Measurements from ENCODE around the gene WDSUB1.

The WDSUB1 gene

DNA sequence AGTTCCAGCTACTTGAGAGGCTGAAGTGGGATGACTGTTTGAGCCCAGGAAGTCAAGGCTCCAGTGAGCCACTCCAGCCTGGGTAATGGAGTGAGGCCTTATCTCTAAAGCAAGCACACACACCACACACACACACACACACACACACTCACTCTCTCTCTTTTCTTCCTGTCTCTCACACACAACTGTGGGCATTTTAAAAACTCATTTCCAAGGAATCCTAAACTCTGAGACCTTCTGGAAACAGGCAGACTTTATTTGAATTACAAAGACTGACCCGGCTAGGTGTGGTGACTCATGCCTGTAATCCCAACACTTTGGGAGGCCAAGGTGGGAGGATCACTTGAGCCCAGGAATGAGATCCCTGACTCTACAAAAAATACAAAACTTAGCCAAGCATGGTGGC lies 21.3 kb downstream of the WDSUB1 start:
- DNase-seq, result no peak

DNA sequence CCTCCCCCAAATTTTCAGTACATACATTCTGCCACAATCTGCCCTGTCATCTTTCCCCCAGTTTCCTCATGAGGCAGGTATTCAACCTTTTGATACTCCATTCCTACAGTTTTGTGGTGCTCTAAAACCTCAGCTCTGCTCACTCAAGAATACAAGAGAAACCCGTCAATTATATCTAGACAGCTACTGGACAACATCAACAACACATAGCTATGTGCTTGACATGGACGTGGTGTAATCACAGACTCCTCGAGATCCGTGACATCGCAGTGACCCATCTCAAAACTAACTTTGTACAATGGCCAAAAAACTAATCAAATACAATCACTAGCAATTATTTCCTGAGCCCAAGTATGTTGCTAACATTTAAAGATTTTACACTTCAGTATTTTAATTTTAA lies 23.6 kb downstream of the WDSUB1 start:
- no peak for DNase-seq

DNA sequence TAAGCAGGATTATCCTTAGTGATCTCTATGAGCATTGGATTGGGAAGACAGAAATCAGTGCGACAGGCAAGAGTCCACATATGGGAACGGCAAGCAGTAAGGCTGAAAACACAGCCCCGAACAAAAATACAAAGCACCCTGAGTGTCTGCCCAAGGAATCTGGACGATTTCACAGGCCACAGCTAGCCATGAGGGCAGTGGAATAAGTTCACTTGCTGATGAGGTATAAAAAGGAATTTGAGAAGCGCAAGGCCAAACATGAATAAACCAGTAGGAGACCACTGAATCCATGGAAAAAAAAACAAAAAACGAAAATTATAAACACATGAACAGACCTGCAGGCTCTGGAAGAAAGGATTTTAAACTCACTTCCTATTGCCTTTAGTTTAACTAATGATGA lies 24.3 kb downstream of the WDSUB1 start:
- no peak for DNase-seq

DNA sequence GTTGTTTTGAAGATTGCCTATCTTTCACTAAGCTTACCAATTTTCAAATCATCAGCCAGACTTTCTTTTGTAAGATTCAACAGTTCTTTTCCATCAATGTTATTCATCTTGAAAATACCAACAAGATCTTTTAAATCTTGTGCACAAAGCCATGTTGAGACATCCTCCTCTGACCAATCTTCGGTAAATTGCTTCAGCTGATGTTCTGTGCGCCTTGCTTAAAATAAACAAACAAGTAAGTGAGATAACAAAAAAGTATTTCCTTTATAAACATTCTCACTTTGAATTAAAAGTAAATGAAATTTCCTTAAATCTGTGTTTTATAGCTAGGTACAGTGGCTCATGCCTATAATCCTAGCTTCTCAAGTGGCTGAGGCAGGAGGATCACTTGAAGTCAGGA lies 30.3 kb downstream of the WDSUB1 start:
- DNase-seq, result no peak

DNA sequence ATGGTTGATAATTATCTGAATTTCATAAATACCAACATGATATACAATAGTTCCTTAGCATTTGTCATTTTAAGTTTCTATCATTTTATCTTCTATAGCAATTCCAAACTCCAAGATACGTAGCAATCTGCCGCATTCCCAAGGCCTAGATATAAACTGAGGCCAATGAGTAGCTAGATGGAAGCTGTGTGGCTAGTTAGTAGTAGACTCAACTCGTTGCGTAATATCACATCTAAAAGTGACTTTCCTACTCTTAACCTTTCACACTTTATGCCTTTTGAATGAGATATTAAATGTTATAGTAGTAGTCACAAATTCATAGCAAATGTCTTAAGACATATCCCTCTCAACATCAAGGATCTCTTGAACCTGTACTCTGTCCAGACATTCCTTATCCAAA lies 33.6 kb downstream of the WDSUB1 start:
- DNase-seq, result no peak

DNA sequence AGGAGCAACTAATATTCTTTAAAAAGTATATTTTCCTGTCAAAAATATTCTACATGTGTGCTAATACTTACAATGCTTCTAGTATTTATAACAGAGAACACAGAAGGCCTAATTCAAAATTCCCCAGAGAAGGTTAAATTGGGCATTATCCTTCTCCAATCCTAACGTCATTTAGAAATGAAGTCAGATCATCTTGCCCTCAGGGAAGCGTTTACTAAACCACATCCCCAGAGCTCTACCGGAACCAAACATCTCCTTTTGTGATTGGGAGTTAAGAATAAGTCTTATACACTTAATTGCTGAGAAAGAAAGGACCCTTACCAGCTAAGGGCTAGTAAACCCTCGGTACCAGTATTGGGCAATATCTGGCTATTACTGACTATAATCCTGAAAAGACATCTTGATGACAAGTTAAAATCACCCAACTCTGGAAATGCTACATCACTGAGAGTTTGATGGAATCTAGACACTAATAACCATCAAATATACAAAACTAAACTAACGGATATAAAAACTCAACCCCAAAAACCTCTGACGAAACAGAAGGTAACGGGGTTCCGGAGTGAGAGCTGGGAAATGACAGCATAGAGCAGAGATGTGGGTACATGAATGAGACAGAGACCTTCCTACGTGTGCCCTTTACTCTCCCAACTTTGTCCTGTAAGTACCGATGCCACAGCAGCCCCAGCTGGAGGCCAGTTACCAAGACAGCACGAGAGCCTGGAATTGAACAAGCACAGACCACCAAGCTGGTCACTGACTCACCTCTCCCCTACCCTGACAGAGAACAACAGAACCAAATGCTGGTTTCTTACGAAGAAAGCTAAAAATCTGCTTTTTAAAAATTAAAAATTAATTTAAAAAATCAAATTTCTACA lies 35.0 kb downstream of the WDSUB1 start:
- no peak for DNase-seq

DNA sequence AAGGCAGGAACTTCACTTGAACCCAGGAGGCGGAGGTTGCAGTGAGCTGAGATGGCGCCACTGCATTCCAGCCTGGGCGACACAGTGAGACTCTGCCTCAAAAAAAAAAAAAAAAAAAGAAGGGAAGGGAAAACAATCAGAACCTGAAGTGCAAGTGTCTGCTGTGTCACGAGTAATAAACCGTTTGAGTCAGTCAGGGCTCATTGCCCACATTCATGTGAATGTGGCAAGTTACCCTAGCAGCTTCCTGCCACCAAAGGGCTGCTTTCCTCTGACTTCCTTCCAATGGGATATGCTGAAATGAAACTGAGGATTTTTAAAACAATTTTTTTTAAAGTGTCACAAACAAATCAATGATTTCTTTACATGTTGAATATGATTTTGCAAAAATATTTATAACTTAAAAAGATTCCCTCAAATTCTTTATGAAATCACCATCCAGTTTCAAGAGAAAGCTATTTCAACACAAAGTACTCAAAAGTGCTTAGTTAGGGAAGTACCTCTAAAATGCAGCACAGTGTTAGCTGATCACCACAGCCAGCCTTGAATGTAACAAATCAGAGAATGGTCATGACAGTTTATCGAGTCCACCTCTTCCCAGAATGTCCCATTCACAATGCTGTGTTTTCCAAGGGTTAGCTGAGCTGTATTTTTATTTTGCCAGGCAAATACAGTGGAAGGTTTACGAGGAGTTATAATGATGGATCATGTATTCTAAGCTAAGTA lies 36.4 kb downstream of the WDSUB1 start:
- DNase-seq, result no peak

DNA sequence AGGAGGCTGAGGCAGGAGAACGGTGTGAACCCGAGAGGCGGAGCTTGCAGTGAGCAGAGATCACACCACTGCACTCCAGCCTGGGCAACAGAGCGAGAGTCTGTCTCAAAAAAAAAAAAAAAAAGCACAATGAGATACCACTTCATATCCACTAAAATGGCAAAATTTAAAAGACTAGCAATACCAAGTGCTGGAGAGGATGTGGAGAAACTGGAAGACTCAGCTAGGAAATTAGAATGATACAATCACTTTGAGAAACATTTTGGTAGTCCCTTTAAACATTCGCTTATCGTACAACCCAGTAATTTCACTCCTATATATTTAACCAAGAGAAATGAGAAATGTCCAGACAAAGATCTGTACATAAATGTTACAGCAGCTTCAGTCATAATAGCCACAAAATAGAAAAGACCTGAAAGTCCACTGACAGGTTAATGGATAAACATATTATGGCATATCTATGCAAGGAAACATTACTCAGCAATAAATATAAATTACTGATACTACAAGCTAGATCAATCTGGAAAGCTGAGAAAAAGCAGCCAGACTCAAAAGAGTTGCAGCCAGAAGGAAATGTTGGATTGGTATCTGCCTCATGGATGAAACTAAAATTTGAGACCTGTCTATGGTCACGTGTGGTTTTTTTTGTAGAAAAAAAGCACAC lies 40.0 kb downstream of the WDSUB1 start:
- DNase-seq, result no peak

DNA sequence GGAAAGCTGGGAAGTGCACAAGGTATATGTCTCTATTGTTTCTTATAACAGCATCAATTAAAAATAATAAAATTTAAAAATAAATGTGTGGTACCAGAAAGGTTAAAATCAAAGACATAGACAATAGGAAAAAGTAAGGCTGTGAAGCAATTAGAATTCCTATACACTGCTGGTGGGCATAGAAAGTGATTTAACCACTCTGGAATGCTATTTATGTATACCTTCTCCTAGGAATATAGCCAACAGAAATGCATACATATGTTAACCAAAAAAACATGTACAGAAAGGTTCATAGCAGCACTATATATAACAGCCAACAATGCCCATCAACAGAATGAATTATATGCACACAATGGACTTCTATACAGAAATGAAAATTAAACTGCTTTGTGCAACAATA lies 43.0 kb downstream of the WDSUB1 start:
- no peak for DNase-seq

DNA sequence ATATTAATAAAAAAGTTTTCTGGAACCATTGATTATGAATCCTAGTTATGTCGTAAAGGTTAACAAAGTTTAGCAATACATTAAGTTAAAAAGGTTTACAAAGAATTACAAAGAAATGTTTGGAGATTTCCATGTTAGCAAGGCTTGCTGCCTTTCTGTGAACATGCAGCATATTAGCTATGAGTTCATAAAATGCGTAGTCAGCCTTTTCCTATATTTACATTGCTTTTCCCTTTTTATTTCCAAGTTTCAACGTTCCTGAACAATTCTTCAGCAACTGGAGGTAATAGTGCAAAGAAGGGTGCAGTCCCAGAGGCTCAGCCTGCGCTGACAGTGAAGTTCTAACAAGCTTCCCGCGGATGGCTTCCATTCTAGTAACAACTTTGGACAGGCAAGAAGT lies 51.6 kb downstream of the WDSUB1 start:
- DNase-seq, result no peak

DNA sequence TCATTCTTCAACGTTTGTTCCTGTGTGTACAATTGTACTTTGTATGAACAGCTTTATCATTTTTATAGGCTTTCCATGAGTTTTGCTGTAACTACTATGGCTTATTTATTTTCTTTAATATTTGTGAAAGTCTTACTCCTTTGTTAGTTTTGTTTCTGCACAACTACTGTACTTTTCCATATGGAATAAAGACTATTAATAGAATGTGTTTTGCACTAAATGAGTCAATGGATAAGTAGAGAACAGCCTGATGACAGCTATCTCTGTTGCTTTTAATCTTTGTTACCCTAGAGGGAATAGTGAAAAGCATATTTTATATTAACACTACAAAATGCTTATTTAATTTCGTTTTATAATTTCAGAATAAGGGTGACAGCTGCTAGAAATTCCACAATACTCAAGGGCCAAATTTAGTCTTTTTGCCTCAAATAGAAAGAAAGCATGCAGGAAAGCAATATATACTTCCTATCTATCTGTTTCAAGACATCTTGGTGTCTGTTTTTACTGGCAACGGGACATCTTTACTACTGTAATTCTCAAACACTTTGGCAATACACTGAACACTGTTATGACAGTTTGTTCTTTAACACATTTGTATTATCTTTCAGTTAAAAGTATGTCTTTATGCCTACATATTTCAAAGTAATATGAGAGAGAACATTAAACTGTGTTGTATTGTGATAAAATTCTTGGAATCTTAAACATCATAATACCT lies 53.9 kb downstream of the WDSUB1 start:
- DNase-seq, result no peak

DNA sequence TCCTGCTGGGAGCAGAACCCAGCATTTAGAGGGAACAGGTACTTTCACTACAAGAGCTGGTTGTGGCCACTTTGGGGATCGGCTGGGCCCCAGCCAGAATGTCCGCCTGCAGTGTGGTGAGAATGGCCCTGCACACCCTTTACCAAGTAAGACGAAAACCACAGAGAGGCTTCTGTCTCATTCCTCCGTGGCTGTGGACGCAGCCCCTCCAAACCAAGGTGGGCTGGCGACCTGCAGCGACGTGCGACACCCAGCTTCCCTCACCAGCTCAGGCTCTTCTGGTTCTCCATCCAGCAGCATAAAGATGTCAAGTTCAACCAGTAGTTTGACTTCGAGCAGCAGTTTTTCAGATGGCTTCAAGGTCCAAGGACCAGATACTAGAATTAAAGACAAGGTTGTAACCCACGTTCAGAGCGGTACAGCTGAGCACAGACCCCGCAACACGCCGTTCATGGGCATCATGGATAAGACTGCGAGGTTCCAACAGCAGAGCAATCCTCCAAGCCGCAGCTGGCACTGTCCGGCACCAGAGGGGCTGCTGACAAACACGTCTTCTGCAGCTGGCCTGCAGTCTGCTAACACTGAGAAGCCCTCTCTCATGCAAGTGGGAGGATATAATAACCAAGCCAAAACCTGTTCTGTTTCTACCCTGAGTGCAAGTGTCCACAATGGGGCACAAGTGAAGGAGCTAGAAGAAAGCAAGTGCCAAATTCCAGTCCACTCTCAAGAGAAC lies 56.2 kb downstream of the WDSUB1 start:
- no peak for DNase-seq

DNA sequence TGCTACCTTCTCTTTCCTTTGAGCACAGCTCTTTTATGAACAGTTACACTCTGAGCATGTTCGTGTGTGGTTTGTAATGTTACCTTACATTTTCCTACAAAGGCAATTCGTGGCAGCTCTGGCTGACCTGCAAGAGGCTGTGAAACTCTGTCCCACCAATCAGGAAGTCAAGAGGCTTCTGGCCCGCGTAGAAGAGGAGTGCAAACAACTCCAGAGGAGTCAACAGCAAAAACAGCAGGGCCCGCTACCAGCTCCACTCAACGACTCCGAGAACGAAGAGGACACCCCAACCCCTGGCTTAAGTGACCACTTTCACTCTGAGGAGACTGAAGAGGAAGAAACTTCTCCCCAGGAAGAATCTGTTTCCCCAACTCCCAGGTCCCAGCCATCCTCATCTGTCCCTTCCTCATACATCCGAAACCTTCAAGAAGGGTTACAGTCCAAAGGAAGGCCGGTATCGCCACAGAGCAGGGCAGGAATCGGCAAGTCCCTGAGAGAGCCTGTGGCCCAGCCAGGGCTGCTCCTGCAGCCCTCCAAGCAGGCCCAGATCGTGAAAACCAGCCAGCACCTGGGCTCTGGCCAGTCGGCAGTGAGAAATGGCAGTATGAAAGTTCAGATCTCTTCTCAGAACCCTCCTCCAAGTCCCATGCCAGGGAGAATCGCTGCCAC lies 56.9 kb downstream of the WDSUB1 start:
- no peak for DNase-seq

DNA sequence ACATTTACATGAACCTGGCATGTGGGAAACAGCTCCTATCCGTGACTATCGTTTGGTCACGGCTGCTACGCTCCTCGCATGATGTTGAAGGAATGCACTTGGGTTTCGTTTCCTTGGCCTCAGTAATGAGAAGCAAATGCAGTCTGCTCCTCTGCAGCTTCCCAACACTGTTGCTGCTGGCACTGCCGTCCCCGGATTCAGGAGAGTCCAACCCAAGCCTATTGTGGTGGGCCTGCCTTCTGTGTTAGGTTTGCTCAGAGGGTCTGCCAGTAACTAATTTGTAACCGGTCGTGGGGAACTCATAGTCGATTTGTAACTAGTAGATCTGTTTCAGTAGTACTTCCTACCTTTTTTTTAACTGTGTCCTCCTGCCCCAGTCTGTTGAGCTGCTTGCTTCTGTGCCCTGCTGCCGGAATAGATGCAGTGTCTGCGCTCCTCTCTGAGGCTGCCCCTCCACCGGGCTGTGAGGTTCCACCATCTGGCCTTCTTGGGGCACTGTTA lies 58.4 kb downstream of the WDSUB1 start:
- DNase-seq, result no peak

DNA sequence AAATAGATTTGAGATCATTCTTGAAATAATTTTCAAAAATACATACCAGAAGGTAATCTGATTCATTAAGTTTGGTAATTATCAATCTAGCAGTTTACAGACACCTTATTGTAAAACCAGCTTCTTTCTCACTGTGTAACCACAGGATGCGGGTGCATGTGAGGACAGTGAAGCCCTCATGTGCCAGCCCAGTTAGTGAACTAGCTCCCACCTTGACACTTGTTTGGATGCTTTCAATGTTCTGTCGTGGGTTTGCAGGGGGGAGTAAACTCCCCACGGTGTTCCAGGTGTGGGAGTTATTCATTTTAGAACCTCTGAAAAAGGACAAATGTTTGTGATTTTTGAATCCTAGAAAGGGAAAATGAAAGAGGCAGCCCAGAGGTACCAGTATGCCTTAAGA lies 59.0 kb downstream of the WDSUB1 start:
- DNase-seq, result no peak

DNA sequence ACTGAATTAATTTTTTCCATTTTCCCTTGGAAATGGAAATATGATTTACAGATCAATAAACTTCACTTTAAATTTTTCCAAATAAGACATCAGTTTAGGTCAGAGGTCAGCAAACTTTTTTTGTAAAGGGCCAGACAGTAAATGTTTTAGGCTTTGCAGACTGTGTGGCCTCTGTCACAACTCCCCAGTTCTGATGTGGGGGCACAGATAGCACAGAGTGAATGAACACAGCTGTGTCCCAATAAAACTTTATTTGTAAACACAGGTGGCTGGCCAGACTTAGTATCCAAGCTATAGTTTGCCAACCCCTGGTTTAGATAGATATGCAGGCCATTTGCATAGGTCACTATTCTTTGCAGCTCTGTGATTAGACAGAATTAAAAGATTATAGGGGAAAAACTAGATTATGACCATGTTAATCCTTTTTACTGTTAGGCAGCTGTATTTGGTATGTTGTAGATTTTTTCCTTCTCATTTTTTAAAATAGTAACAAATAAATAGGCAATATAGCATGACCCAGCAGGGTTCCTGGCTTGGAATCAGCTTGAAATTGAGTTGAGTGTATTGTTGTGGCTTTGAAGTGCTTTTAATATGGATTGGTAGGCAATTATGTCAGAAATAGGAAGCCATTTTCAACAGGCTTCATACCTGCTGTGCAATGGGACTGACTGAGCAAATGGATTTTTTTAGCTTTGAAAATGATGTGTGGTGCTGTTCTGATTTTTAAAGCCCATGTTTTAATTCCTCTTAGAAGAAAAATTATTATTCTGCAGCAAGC lies 59.7 kb downstream of the WDSUB1 start:
- no peak for DNase-seq

DNA sequence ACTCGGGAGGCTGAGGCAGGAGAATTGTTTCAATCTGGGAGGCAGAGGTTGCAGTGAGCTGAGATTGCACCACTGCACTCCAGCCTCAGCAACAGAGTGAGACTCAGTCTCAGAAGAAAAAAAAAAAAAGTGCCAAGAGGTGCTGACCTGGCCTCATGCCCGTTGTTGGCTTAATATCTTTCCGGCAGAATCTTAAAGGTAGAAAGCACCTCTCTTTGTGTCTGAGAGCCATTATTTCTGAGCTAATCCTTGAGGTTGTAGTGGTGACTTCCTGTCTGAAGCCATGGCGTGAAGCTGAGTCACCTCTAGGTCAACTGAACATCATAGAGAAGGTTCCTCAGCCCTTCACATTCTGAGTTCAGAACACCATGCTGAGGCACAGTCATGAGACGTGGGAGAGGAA lies 60.4 kb downstream of the WDSUB1 start:
- no peak for DNase-seq

DNA sequence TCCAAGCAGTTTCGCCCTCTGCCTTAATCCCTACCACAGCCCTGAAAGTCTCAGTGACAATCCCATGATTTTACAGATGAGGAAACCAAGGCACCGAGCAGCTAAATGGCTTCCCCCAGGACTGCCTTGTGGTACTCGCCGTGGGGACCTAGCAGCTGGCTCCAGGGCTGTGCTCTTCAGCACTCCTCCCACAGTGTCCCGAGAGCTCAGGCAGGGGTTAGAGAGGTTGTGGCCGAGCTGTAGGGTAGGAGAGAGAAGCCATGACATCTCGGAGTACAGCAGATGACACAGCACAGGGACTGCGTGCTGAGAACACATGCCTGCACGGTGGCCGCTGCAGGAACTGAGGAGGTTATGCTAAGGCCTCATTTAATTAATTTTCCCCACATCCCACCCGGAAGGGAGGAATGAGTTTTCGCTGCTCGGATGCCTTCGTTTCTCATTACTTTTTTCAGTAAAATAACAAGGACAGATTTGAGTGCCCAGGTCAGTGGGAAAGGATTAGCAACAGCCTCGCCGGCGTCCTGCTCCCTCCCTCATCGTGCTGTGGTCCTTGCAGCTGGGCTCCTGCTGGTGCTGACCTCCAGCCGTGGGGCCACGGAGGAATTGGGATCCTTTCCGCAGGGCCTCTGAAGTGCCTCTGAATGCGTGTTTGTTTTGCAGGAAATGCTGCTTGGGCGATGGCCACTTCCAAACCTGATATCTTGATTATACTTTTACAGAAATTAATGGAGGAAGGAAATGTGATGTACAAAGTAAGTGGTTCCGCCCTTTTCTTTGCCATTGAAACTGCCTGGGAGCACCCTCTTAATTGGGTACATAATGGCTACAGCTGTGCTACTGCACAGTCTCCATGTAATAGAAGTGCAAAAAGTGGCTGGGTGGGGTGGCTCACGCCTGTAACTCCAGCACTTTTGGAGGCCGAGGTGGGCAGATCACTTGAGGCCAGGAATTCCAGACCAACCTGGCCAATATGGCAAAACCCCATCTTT lies 61.2 kb downstream of the WDSUB1 start:
- peak; percentile 40 for DNase-seq

DNA sequence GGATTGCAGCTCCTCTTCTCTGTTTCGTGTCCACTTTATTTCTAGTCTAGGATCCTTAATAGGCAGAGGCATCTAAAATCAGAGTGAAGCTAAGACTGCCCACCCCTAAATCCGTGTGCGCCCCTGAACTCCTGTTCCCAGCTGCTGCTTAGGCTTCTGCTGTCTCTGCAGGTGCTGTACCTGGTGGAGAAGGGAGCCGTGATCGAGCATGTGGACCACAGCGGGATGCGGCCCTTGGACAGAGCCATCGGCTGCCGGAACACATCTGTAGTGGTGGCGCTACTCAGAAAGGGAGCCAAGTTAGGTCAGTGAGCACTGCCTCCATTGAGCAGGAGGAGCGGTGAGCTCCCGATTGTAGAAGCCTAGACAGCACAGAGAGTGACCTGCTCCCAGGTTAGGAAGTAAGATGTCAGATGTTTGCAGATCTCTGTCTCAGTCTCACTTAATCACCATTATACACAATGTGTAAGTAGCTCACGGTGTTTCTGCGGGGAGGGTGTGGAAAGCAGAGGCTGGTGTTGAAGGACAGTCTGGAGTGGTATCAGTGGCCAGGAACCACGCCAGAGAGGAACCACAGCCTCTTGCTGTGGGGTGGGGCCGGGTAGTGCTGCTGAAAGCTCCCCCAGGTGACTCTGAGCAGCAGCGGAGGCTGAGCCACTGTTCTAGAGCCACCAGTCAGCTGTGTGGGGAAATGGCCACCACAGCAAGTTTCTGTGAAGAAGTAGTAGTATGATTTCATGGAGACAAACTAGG lies 62.3 kb downstream of the WDSUB1 start:
- no peak for DNase-seq

Measured in NCI-H1436 treated with DMSO at 0.1 percent for 48 hours (cell line).